Tongue (tissue), 2 donors: ENCODE measurements around the gene HYAL3. TPM values are rescaled to one million over a fixed set of nuclear protein-coding genes. Genes with fewer than 3 reads are reported as not detected.
"Not testable (repeated sequence)": the region's sequence is repeated elsewhere in the genome, so short reads cannot be mapped to it uniquely, and the experiment has no call there.

Source experiments
- DNase-seq: peaks from one replicate; pipeline ENCODE4 v3.0.0-alpha.2; 2015
- total RNA-seq: library from RNA; depleted of rRNA; stranded (reverse); fragments of >200 nt; gene quantifications from one replicate; pipeline ENCODE4 v1.2.3, GENCODE V29; 2014

Gene HYAL3
- total RNA-seq, 1 donor from 2014 or later: 3.1 TPM

DNA sequence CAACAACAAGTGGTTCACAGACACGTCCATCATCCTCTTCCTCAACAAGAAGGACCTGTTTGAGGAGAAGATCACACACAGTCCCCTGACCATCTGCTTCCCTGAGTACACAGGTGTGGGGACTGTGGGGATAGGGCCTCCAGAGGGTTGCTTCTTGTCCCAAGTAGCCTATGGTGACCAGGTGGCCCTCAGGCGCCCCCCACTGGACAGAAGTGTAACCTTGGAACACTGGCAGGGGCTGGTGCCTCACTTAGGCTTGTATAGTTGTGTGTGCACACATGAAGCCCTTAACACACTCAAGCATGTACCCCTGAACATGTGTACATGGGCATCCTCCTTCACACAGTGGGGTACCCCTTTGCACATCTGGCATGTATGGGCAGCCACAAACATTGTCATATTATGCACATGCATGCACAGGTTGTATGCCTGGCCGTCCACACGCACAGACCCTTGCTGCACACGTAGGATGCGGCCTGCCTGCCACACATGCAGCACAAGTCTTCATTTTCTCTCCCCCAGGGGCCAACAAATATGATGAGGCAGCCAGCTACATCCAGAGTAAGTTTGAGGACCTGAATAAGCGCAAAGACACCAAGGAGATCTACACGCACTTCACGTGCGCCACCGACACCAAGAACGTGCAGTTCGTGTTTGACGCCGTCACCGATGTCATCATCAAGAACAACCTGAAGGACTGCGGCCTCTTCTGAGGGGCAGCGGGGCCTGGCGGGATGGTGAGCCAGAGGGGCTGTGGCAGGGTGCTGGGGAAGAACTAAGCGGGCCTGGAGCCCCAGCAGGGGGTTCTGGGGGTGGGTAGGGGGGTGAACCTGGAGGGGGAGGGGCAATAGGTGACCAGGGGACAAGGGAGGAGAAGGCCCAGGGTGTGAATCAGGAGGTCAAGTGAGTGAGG, 42.0 kb downstream of the HYAL3 start:
- peak; percentile 32 for DNase-seq

DNA sequence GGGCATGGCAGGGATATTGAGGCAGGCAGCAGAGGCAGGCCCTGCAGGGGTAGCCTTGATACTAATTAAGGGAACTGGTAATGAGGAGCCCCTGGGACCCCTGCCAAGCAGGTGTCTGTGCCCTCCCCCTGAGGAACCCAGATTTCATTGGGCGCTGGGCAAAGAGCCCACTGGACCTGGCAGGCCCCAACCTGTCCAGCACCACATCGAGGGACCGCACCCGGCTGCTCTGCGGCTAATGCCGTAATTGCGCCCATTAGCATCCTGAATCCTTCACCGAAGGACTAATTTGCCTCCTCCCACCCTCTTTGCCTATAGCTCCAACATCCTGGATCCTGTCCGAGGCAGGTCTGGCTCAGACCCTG, 44.0 kb downstream of the HYAL3 start:
- DNase-seq: no peak

DNA sequence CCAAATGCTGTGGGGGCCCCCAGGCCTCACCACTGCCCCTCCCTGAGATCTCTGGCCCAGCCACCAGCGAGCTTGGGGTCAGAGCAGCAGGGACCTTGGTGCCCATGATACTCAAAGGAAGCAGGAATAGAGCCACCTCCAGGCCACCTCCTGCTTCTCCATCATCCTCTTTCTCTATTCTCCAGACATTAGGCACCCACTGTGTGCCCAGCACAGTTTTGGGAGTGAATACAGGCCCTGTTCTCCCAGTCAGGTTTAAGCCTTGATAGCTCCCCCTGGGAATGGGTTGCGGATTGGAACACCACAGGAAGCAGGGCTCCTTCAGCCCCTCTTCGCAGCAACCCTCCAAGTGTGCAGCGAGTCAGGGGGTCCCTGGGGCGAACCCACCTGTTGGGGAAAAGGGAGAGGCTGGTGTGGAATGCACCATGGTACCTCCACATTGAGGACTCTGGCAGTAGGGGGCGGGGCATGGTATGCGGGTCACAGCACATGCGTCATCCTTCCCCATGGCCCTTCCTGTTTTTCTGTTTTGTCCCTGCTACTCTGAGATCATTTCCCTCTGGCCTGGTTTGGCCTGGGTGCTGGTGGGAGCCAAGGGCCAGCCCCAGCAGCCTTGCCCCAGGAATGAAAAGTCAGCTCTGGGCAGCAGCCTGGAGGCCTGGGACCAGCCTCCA, 44.5 kb downstream of the HYAL3 start:
- DNase-seq: no peak

DNA sequence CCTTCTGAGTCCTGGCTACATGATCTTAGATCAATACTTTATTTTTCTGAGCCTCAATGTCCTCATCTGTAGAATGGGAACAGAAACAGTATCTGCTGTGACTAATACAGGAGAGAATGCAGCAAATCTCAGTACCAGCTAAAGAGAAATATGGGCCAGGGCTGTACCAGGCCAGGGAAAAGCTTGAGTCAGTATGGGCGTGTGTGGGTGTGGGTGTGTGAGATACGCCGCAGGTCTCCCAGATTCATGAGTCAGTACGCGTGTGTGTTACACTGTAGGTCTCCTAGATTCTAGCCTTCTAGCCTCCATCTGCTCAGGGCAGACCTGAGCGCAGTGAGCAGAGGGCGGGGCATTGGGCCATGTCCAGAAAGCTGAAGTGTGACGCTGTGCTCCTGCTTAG, 48.0 kb downstream of the HYAL3 start:
- no peak for DNase-seq

DNA sequence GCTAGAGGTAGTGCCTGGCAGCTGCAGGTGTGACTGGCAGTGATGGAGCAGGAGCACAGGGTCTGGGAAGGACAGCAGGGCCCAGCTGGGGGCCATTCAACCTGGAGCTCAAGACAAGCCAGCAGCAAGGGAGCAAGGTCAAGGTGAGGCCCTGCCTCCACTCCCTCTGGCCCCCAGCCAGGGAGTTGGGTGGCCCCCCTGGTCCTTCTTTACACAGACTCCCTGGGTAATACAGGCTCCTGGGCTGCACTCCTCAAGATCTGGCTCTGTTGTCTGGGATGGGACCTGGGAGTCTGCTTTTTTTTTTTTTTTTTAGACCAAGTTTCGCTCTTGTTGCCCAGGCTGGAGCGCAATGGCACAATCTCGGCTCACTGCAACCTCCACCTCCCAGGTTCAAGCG, 48.7 kb downstream of the HYAL3 start:
- DNase-seq: no peak

DNA sequence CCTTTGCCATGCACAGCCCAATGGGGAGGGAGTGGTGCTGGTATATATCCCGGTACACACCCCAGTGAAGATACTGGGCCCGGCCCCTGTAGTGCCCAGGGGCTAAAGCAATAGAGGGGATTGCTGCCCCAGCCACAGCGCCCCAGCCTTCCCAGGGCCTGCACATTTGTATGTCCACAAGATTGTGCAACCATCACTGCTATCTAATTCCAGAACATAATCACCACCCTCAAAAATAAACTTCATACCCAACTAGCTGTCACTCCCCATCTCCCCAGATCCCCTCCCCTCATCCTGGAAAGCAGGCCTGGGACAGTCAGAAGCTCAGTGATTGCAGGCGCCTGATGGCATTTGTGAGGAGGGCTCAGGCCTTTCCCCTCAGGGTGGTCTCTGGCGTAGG, 49.7 kb downstream of the HYAL3 start:
- no peak for DNase-seq

DNA sequence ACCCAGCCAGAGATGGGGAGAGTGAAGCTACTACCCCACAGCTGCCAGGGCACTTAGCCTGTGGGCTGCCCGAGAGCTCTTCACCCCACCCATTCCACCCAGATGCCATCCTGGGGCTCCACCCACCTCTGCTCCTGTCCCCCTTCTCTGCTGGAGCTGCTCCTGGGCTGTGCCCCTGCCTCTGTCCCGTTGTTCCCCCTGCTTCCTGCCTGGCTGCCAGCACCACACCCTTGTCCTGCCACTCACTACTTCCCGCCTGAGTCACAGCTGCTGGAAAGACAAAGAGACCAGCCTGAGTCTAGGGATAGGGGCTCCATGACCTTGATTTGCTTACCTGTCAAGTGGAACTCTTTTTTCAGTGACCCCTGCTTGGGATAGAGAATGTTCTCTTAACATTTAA, 50.8 kb downstream of the HYAL3 start:
- DNase-seq: peak; percentile 68

DNA sequence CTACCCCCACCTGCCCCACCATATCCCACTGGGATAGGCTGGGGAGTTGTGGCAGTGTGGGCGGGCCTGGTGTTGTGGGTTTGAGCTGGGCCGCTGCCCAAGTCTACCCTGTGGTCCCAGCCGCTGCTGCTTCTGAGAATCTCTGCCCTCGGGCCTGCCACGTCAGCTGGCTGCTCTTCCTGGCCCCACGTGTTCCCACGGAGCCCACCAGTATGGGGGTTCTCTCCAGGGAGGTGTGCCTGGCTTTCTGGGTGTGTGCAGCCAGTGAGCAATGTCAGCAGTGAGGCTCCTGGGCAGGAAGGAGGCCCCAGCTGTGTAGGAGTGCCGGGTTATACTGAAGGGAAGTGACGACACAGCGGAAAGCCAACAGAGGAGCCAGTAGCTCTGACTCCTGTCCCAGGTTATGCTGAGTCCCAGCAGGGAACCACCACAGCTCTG, 52.7 kb downstream of the HYAL3 start:
- DNase-seq: peak; percentile 73

DNA sequence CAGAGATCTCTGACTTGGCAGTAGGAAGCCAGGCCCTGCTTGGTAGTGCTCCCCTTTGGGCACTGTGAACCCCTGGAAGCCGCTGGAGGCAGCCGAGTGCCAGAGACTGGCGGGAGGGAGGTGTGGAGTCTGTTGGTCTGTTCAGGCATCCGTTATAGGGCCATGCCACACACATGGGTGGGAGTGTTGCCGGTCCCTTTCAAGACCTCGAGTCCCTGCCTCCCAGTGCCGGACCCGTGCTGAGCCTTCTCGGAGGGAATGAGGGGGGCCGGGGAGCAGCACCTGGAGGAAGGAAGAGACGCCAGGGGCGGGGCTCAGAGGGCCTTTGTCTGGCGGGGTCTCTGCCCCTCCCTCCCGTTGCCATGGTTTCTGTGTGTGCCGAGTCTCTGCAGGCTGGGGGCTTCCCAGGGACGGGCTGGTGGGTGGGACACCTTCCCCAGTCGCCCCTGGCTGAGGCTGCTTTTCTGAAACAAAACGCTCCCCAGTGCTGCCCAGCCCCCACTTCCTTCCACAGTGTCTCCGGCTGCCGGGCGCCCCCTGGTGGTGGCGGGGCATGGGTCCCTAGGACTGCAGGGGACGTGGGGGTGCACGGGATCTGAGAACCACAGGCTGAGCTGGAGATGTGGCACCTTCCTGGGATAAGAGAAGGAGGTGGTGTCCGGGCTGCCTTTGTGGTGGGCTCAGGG, 53.2 kb downstream of the HYAL3 start:
- peak; percentile 96 for DNase-seq

DNA sequence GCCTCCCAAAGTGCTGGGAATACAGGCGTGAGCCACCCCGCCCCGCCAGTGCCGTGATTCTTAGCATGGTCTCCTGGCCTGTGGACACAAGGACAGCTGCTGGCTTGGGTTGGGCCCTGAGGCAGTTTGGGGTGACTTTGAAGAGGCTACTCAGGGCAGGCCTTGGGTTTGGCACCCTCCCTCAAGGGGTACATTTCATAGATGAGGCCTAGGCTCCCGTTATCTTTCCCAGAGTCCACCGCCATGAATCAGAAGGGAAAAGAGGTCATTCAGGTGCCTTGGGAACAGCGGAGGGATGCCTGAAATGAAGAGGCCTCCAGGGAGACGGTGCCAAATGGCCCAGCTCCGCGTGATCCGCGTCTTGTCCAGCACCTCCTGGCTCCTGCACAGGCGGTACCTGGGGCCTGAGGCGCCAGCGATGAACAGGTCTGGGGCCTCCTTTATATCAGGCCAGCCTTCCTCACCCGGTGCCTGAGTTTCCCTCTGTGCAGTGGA, 53.9 kb downstream of the HYAL3 start:
- DNase-seq: no peak

DNA sequence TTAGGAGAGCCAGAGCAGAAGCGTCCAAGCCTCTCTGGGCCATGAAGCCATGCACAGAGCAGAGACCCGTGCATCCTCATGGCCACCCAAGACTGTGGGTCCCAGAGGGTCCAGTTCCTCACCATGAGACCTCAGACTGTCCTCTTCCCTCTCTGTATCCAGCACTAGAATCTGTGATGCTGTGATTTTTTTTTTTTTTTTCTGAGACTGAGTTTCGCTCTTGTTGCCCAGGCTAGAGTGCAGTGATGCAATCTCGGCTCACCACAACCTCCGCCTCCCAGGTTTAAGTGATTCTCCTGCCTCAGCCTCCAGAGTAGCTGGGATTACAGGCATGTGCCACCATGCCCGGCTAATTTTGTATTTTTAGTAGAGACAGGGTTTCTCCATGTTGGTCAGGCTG, 54.4 kb downstream of the HYAL3 start:
- DNase-seq: not testable (repeated sequence)

DNA sequence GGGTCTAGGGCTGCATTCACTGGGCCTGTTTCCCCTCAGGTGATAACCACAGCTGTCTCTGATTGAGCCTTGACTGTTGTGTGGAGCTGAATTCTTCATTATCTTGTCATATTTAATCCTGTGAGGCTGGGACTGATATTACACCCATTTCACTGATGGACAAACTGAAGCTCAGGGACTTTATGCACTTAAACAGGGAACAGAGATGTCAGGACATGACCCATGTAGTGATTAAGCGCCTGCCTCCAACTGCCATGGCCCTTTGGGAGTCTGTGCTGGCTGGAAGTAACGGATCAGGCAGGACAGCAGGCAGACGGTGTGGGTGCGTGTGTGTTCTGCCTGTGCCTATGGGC, 55.7 kb downstream of the HYAL3 start:
- no peak for DNase-seq

DNA sequence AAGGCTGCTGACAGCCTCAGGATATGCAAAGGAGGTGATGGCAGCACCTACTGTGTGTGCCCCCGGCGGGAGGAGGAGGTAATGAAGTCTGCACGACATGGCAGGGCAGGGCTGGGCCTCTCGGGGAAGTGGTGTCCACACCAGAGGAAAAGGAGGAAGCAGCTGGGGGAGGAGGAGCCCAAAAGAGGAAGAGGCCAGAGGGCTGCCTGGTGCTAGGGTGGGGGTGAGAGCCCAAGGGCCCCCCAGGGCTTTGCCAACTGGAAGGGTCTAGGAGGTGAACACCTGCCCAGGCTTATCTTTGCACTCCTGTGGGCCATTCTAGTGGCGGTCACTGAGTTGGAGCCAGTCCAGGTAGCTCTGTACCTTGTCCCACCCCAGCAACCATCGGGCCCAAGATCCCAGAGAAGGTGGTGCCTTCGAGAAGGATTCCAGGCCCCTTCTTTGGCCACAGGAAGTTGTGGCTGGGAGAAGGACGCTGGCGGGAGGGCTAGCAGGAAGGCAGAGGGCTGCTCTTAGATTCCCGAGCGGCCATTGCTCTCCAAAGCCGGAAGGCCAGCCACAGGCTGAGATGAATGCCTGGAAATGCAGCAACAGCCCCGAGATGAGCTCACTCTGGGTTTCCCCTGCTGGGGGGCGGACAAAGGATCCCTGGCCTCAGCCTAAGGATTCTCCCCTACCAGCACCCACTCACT, 56.2 kb downstream of the HYAL3 start:
- DNase-seq: peak; percentile 39

Other genes with a start within 250 kb of the HYAL3 start
- 204 TPM for gene RBM5, start 210.5 kb downstream of the HYAL3 start, total RNA-seq
- gene SEMA3F, start 144.1 kb downstream of the HYAL3 start, total RNA-seq: 43.3 TPM
- gene GNAT1, start 107.8 kb downstream of the HYAL3 start, total RNA-seq: not detected
- gene SLC38A3, start 94.1 kb downstream of the HYAL3 start, total RNA-seq: 1.2 TPM
- 120 TPM for gene GNAI2, start 63.2 kb downstream of the HYAL3 start, total RNA-seq
- gene SEMA3B, start 30.3 kb downstream of the HYAL3 start, total RNA-seq: 45.2 TPM
- gene LSMEM2, start 20.3 kb downstream of the HYAL3 start, total RNA-seq: 17.1 TPM
- gene IFRD2, start 7.0 kb downstream of the HYAL3 start, total RNA-seq: 37.8 TPM
- gene NAA80, start within 50 bp of the HYAL3 start, total RNA-seq: 5.6 TPM
- gene HYAL1, start 4.2 kb upstream of the HYAL3 start, total RNA-seq: 1.2 TPM
- gene HYAL2, start 23.3 kb upstream of the HYAL3 start, total RNA-seq: 53.9 TPM
- 40.0 TPM for gene TUSC2, start 28.8 kb upstream of the HYAL3 start, total RNA-seq
- 43.2 TPM for gene RASSF1, start 41.4 kb upstream of the HYAL3 start, total RNA-seq
- gene ZMYND10, start 46.3 kb upstream of the HYAL3 start, total RNA-seq: not detected
- gene NPRL2, start 51.4 kb upstream of the HYAL3 start, total RNA-seq: 19.4 TPM
- 10.6 TPM for gene CYB561D2, start 51.5 kb upstream of the HYAL3 start, total RNA-seq
- 30.4 TPM for gene TMEM115, start 60.1 kb upstream of the HYAL3 start, total RNA-seq
- 4.3 TPM for gene CACNA2D2, start 204.2 kb upstream of the HYAL3 start, total RNA-seq